ENCODE results near the gene PSMD10. TPM values are rescaled to one million over a fixed set of nuclear protein-coding genes. Genes with fewer than 3 reads are reported as not detected.

PSMD10 gene, protein sequence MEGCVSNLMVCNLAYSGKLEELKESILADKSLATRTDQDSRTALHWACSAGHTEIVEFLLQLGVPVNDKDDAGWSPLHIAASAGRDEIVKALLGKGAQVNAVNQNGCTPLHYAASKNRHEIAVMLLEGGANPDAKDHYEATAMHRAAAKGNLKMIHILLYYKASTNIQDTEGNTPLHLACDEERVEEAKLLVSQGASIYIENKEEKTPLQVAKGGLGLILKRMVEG
- polyA plus RNA-seq (209 and 212 TPM in 2 replicates), polyA minus RNA-seq (105 and 106 TPM in 2 replicates)

DNA sequence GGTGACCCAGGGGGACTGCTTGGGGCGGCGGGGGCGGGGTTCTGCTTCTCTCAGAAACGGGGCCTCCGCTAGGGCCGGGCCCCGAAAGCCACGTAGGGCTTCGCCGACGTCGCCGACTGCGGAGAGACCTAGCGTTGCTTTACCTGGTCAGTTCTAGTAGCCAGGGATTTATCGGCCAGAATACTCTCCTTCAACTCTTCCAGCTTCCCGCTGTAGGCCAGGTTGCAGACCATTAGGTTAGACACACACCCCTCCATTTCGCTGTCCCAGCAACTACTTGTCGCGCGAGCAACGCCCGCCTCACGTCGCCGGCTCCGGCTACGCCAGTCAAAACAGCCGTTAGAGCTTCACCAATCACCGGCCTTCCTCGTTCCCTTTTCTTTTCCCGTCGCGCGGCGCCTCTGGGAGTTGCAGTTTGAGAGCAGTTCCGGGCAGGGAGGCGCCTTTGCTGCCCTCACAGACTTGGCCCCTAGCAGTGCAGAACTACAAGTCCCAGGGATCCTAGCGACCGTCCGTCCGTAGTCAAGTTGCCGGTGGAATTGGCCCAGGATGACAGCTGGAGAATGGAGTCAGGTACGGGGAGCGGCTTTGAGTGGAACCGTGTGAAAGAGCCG lies at the start of gene PSMD10, which contains the start of gene ATG4A:
PSMD10 (minus strand) TSS at position 279 of the 614 bp plus-strand sequence; CDS start at position 257, 22 bp downstream.
ATG4A (plus strand) TSS at position 515 of the 614 bp plus-strand sequence; CDS start at position 564, 49 bp downstream.
- Histone ChIP-seq H3K4me3 (ENCODE audit: low read length) (peak within 1 kb of the TSS; percentile 75), H3K4me2 (ENCODE audit: low read length) (peak within 1 kb of the TSS; percentile 48), H3F3A (ENCODE audit: insufficient read depth, low read length, poor library complexity, severe bottlenecking) (no peaks in the 10 kb centered on the region), H3K9me2 (ENCODE audit: insufficient read depth, low read length) (no peaks in the 10 kb centered on the region), H3K9ac (ENCODE audit: low read length) (peak within 1 kb of the TSS; percentile 69), H3K36me3 (ENCODE audit: insufficient read depth, low read length) (no peaks in the 10 kb centered on the region), H3K9me3 (ENCODE audit: low read length) (no peaks in the 10 kb centered on the region), H2AFZ (ENCODE audit: low read depth, low read length) (peak within 1 kb of the TSS; percentile 40), H4K20me1 (ENCODE audit: insufficient read depth) (no peaks in the 10 kb centered on the region), H3K79me2 (replicated peaks; ENCODE audit: insufficient read depth, low read length) (peaks cover 8% of the 10 kb centered on the region), H3K27ac (ENCODE audit: low read length) (peak within 1 kb of the TSS; percentile 69), H3K27me3 (ENCODE audit: insufficient read depth, low read depth, low read length) (no peaks in the 10 kb centered on the region)
- TF ChIP-seq SMC3 (conservative IDR thresholded peaks at IDR 0.05; ENCODE audit: poor library complexity) (no peak), MXI1 (conservative IDR thresholded peaks at IDR 0.05; ENCODE audit: poor library complexity, severe bottlenecking) (peak; percentile 50), EZH2 (IDR thresholded peaks at IDR 0.05; ENCODE audit: borderline replicate concordance, insufficient read depth, low read length, poor library complexity, severe bottlenecking) (no peak), RAD21 (conservative IDR thresholded peaks at IDR 0.05) (no peak), TAF1 (IDR thresholded peaks at IDR 0.05; ENCODE audit: low read depth) (no peak), EP300 (conservative IDR thresholded peaks at IDR 0.05; ENCODE audit: poor library complexity, severe bottlenecking) (no peak), POLR2AphosphoS5 (IDR thresholded peaks at IDR 0.05) (peak; percentile 79)
- TF ChIP-seq, protein P1, sequence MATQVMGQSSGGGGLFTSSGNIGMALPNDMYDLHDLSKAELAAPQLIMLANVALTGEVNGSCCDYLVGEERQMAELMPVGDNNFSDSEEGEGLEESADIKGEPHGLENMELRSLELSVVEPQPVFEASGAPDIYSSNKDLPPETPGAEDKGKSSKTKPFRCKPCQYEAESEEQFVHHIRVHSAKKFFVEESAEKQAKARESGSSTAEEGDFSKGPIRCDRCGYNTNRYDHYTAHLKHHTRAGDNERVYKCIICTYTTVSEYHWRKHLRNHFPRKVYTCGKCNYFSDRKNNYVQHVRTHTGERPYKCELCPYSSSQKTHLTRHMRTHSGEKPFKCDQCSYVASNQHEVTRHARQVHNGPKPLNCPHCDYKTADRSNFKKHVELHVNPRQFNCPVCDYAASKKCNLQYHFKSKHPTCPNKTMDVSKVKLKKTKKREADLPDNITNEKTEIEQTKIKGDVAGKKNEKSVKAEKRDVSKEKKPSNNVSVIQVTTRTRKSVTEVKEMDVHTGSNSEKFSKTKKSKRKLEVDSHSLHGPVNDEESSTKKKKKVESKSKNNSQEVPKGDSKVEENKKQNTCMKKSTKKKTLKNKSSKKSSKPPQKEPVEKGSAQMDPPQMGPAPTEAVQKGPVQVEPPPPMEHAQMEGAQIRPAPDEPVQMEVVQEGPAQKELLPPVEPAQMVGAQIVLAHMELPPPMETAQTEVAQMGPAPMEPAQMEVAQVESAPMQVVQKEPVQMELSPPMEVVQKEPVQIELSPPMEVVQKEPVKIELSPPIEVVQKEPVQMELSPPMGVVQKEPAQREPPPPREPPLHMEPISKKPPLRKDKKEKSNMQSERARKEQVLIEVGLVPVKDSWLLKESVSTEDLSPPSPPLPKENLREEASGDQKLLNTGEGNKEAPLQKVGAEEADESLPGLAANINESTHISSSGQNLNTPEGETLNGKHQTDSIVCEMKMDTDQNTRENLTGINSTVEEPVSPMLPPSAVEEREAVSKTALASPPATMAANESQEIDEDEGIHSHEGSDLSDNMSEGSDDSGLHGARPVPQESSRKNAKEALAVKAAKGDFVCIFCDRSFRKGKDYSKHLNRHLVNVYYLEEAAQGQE (IDR thresholded peaks at IDR 0.05; ENCODE audit: borderline replicate concordance): no peak
- TF ChIP-seq, protein P2, sequence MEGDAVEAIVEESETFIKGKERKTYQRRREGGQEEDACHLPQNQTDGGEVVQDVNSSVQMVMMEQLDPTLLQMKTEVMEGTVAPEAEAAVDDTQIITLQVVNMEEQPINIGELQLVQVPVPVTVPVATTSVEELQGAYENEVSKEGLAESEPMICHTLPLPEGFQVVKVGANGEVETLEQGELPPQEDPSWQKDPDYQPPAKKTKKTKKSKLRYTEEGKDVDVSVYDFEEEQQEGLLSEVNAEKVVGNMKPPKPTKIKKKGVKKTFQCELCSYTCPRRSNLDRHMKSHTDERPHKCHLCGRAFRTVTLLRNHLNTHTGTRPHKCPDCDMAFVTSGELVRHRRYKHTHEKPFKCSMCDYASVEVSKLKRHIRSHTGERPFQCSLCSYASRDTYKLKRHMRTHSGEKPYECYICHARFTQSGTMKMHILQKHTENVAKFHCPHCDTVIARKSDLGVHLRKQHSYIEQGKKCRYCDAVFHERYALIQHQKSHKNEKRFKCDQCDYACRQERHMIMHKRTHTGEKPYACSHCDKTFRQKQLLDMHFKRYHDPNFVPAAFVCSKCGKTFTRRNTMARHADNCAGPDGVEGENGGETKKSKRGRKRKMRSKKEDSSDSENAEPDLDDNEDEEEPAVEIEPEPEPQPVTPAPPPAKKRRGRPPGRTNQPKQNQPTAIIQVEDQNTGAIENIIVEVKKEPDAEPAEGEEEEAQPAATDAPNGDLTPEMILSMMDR (IDR thresholded peaks at IDR 0.05; ENCODE audit: poor library complexity, severe bottlenecking): no peak

DNA sequence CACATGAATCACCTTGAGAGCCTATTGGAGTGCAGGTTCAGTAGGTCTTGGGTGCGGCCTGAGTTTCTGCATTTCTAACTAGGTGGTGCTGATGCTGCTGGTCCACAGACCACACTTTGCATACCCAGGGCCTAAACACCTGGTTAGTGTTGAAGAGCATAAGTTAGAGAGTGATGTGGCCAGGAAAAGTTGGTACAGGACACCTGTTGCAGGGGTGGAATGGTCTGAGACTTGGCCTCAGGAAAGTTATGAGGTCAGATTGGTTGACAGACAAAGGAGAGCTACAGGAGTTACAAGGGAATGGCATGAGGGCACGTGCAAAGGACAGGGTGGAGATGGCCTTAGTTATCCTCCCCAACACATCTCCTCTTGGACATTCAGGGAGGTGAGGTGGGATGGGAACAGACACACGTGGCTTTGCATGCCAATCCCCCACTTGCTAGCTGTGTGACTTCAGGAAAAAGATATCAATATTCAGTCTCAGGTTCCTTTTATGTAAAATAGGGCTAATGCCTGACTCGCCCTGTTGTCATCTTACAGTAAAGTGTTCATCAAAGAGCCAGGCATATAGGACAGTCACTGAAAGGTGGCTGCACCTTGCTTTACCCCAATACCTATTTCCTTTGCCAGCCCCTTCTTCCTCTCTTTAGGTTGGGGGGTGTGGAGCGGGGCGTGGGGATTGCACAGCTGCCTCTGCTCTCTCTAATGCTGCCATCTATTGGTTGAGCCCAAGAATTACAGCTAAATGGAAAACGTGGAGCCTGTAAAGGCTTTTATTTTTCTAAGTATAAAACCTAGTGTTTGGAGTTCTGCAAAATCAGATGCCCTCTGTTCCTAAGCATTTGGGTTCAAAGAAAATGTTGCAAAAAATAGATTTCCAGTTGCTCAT lies 47.7 kb upstream of the PSMD10 start:
- no peaks in the 10 kb centered on the region for H3K9me2 ChIP-seq (ENCODE audit: insufficient read depth, low read length)
- no peaks in the 10 kb centered on the region for H3K27me3 ChIP-seq (ENCODE audit: insufficient read depth, low read depth, low read length)

More for the DNA sequence above, 47.7 kb upstream of the PSMD10 start:
- Histone ChIP-seq H3F3A (ENCODE audit: insufficient read depth, low read length, poor library complexity, severe bottlenecking) (no peaks in the 10 kb centered on the region), H3K4me2 (ENCODE audit: low read length) (no peak overlapping the region), H2AFZ (ENCODE audit: low read depth, low read length) (no peak overlapping the region), H3K9me3 (ENCODE audit: low read length) (no peaks in the 10 kb centered on the region), H3K36me3 (ENCODE audit: insufficient read depth, low read length) (no peaks in the 10 kb centered on the region), H3K27ac (ENCODE audit: low read length) (no peak overlapping the region), H4K20me1 (ENCODE audit: insufficient read depth) (no peaks in the 10 kb centered on the region), H3K9ac (ENCODE audit: low read length) (no peak overlapping the region), H3K79me2 (replicated peaks; ENCODE audit: insufficient read depth, low read length) (no peaks in the 10 kb centered on the region), H3K4me3 (ENCODE audit: low read length) (no peak overlapping the region)
- TF ChIP-seq TAF1 (IDR thresholded peaks at IDR 0.05; ENCODE audit: low read depth) (no peak), RAD21 (conservative IDR thresholded peaks at IDR 0.05) (no peak), POLR2AphosphoS5 (IDR thresholded peaks at IDR 0.05) (no peak), MXI1 (conservative IDR thresholded peaks at IDR 0.05; ENCODE audit: poor library complexity, severe bottlenecking) (no peak), EZH2 (IDR thresholded peaks at IDR 0.05; ENCODE audit: borderline replicate concordance, insufficient read depth, low read length, poor library complexity, severe bottlenecking) (no peak), EP300 (conservative IDR thresholded peaks at IDR 0.05; ENCODE audit: poor library complexity, severe bottlenecking) (no peak), SMC3 (conservative IDR thresholded peaks at IDR 0.05; ENCODE audit: poor library complexity) (no peak)
- TF ChIP-seq, protein P1 (IDR thresholded peaks at IDR 0.05; ENCODE audit: borderline replicate concordance): no peak
- TF ChIP-seq, protein P2 (IDR thresholded peaks at IDR 0.05; ENCODE audit: poor library complexity, severe bottlenecking): no peak
